ENCODE results near the gene KIAA0040. TPM values are rescaled to one million over a fixed set of nuclear protein-coding genes. Genes with fewer than 3 reads are reported as not detected.

Gene KIAA0040
- total RNA-seq, 1 experiment from 2014 or later: 0.31 TPM

GRCh38 chr1:175178456-175178855 lies 14.1 kb downstream of the KIAA0040 start:
- Histone ChIP-seq H3K4me1 (ENCODE audit: control insufficient read depth, insufficient read depth, low read length) (no peaks in the 10 kb centered on the region), H3K4me3 (ENCODE audit: low read depth in 2 of 2, low read length in 2 of 2) (no peak overlapping the region), H3K9me3 (ENCODE audit: control insufficient read depth, insufficient read depth, low read depth, low read length) (no peaks in the 10 kb centered on the region), H3K27ac (ENCODE audit: low read length) (no peak overlapping the region), H3K27me3 (ENCODE audit: control insufficient read depth, insufficient read depth, low read length) (no peaks in the 10 kb centered on the region), H3K36me3 (ENCODE audit: control insufficient read depth, insufficient read depth, low read length) (no peaks in the 10 kb centered on the region)
- TF ChIP-seq, protein P1, sequence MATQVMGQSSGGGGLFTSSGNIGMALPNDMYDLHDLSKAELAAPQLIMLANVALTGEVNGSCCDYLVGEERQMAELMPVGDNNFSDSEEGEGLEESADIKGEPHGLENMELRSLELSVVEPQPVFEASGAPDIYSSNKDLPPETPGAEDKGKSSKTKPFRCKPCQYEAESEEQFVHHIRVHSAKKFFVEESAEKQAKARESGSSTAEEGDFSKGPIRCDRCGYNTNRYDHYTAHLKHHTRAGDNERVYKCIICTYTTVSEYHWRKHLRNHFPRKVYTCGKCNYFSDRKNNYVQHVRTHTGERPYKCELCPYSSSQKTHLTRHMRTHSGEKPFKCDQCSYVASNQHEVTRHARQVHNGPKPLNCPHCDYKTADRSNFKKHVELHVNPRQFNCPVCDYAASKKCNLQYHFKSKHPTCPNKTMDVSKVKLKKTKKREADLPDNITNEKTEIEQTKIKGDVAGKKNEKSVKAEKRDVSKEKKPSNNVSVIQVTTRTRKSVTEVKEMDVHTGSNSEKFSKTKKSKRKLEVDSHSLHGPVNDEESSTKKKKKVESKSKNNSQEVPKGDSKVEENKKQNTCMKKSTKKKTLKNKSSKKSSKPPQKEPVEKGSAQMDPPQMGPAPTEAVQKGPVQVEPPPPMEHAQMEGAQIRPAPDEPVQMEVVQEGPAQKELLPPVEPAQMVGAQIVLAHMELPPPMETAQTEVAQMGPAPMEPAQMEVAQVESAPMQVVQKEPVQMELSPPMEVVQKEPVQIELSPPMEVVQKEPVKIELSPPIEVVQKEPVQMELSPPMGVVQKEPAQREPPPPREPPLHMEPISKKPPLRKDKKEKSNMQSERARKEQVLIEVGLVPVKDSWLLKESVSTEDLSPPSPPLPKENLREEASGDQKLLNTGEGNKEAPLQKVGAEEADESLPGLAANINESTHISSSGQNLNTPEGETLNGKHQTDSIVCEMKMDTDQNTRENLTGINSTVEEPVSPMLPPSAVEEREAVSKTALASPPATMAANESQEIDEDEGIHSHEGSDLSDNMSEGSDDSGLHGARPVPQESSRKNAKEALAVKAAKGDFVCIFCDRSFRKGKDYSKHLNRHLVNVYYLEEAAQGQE (IDR thresholded peaks at IDR 0.05; ENCODE audit: insufficient read depth in 1 of 2, low read depth in 2 of 2, low read length in 1 of 2): no peak
- TF ChIP-seq POLR2AphosphoS5 (IDR thresholded peaks at IDR 0.05; ENCODE audit: low read depth, low read length): no peak
- no peak for TF ChIP-seq TCF7L2 (IDR thresholded peaks at IDR 0.05; ENCODE audit: low read depth, low read length)
- no peak for TF ChIP-seq CTCF (IDR thresholded peaks at IDR 0.05)
- no peak for TF ChIP-seq SIN3A (IDR thresholded peaks at IDR 0.05; ENCODE audit: borderline replicate concordance, insufficient read depth, low read depth, low read length)
- intact Hi-C loops (cut with micrococcal nuclease; ENCODE audit: unreplicated experiment) (no loop called here), in situ Hi-C loops (cut with HindIII; ENCODE audit: low pct_unique_long_range_greater_than_20kb, low sequenced_read_pairs) (no loop called here)
- DNase-seq (ENCODE audit: low read depth, low spot score) (no peak), ATAC-seq (no peak)
- no TSS peak for BruUV-seq (replicated peaks)
- CTCF ChIA-PET: no interaction called here
- POLR2A ChIA-PET: no interaction called here

DNA sequence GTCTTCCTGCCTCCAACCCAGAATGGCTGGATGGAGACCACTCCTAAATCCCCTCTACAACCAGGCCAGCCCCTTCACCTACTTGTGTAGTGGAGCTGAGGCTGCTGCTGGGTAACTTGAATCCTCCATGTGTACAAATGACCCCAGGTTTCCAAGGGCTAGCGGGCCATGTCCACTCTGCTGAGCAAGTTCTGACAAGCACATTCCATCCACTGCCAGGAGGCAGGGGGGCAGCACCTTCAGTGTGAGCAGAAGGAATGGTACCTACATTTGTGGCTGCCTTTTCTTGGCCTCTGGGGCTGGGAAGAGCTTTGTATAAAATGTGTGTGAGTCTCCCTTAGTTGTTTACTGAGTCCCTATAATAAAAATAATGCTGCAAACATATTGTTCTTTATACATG lies 14.5 kb downstream of the KIAA0040 start:
- intact Hi-C loops (cut with micrococcal nuclease; ENCODE audit: unreplicated experiment): no loop called here
- in situ Hi-C loops (cut with HindIII; ENCODE audit: low pct_unique_long_range_greater_than_20kb, low sequenced_read_pairs): no loop called here
- CTCF ChIA-PET: no interaction called here
- no peak overlapping the region for H3K27ac ChIP-seq (ENCODE audit: low read length)
- no peaks in the 10 kb centered on the region for H3K27me3 ChIP-seq (ENCODE audit: control insufficient read depth, insufficient read depth, low read length)
- ATAC-seq (no peak), DNase-seq (ENCODE audit: low read depth, low spot score) (no peak)
- TF ChIP-seq POLR2AphosphoS5 (IDR thresholded peaks at IDR 0.05; ENCODE audit: low read depth, low read length): no peak
- TF ChIP-seq CTCF (IDR thresholded peaks at IDR 0.05): no peak
- TF ChIP-seq, protein P1 (IDR thresholded peaks at IDR 0.05; ENCODE audit: insufficient read depth in 1 of 2, low read depth in 2 of 2, low read length in 1 of 2): no peak
- no peak for TF ChIP-seq TCF7L2 (IDR thresholded peaks at IDR 0.05; ENCODE audit: low read depth, low read length)
- TF ChIP-seq SIN3A (IDR thresholded peaks at IDR 0.05; ENCODE audit: borderline replicate concordance, insufficient read depth, low read depth, low read length): no peak
- no peaks in the 10 kb centered on the region for H3K4me1 ChIP-seq (ENCODE audit: control insufficient read depth, insufficient read depth, low read length)
- H3K36me3 ChIP-seq (ENCODE audit: control insufficient read depth, insufficient read depth, low read length): no peaks in the 10 kb centered on the region
- H3K9me3 ChIP-seq (ENCODE audit: control insufficient read depth, insufficient read depth, low read depth, low read length): no peaks in the 10 kb centered on the region
- H3K4me3 ChIP-seq (ENCODE audit: low read depth in 2 of 2, low read length in 2 of 2): no peak overlapping the region
- POLR2A ChIA-PET: no interaction called here
- BruUV-seq (replicated peaks): no TSS peak

Data from Panc1 (cell line).